ENCODE results near the gene USP22.
"Not testable (repeated sequence)": the region's sequence is repeated elsewhere in the genome, so short reads cannot be mapped to it uniquely, and the experiment has no call there.

DNA sequence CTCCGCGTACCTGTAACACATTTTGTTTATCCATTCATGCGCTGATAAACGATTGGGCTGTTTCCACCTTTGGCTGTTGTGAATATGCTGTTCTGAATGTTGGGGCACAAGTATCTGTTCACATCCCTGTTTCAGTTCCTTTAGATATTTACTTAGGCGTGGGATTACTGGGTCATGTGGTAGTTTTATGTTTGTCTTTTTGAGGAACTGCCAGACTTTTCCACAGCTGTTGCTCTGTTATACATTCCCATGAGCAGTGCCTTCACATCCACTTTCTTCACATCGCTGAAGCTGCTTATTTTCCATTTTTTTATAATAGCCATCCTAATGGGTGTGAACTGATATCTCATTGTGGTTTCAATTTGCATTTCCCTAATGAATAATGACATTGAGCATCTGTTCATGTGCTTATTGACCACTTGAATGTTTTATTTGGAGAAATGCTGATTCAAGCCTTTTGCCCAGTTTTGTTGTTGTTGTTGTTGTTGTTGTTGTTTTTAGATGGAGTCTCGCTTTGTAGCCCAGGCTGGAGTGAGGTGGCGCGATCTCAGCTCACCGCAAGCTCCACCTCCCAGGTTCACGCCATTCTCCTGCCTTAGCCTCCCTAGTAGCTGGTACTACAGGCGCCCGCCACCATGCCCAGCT, 65.1 kb downstream of the USP22 start:
- TF ChIP-seq, protein P1, sequence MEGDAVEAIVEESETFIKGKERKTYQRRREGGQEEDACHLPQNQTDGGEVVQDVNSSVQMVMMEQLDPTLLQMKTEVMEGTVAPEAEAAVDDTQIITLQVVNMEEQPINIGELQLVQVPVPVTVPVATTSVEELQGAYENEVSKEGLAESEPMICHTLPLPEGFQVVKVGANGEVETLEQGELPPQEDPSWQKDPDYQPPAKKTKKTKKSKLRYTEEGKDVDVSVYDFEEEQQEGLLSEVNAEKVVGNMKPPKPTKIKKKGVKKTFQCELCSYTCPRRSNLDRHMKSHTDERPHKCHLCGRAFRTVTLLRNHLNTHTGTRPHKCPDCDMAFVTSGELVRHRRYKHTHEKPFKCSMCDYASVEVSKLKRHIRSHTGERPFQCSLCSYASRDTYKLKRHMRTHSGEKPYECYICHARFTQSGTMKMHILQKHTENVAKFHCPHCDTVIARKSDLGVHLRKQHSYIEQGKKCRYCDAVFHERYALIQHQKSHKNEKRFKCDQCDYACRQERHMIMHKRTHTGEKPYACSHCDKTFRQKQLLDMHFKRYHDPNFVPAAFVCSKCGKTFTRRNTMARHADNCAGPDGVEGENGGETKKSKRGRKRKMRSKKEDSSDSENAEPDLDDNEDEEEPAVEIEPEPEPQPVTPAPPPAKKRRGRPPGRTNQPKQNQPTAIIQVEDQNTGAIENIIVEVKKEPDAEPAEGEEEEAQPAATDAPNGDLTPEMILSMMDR (IDR thresholded peaks at IDR 0.05), result not testable (repeated sequence)
- TF ChIP-seq EP300, POLR2A (IDR thresholded peaks at IDR 0.05): not testable (repeated sequence)
